Mammary epithelial cell (primary cell): ENCODE measurements around the gene PTPRJ.

Experiments
- EZH2 ChIP-seq: IDR thresholded peaks from 2 replicates; pipeline ENCODE4 v1.6.1; 2012; ENCODE audit warnings: low read length, inconsistent platforms, borderline replicate concordance
- TF ChIP-seq, protein P1 (sequence below), 2 donors: IDR thresholded peaks in 1 of 2; conservative IDR thresholded peaks in 1 of 2; 2 replicates each; pipeline ENCODE4 v1.5.1; 2011 to 2012; ENCODE audit warnings: inconsistent platforms in 2 of 2, low read length in 2 of 2, mild to moderate bottlenecking in 2 of 2, control low read depth in 1 of 2, low read depth in 1 of 2; ENCODE audit not compliant: insufficient read depth in 1 of 2; ENCODE audit errors: extremely low read depth in 1 of 2

DNA sequence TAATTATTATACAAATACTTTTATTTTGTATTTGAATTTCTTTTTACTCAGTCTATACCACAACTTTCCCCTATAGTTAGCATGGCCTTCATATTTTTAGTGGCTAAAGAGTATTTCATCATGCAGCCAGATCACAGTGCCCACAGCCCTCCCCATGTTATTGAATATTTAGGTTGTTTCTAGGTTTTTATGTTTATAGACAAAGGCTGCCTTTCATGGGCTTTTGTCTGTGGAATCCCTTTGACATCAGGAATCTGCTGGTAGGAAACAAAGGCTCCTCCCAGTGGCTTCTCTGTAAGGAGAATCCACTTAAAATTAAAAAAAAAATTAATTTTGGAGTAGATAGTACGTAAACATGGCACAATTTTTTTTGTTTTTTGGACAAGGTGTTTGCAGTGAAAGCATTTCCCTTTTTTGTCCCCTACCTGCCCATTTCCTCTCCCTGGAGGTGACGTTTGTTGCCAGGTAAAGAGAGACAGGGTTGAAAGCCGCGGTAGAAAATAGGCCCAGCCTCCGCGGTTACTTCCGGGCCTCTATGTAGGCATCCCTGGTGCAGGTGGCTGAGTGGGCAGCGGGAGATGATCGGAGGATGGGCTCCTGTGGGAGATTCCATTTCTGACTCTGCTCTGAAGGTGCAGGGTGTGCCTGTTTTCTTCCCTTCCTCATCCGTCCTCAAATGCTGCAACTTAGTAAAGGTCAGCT lies 154.0 kb downstream of the PTPRJ start:
- TF ChIP-seq, protein P1, sequence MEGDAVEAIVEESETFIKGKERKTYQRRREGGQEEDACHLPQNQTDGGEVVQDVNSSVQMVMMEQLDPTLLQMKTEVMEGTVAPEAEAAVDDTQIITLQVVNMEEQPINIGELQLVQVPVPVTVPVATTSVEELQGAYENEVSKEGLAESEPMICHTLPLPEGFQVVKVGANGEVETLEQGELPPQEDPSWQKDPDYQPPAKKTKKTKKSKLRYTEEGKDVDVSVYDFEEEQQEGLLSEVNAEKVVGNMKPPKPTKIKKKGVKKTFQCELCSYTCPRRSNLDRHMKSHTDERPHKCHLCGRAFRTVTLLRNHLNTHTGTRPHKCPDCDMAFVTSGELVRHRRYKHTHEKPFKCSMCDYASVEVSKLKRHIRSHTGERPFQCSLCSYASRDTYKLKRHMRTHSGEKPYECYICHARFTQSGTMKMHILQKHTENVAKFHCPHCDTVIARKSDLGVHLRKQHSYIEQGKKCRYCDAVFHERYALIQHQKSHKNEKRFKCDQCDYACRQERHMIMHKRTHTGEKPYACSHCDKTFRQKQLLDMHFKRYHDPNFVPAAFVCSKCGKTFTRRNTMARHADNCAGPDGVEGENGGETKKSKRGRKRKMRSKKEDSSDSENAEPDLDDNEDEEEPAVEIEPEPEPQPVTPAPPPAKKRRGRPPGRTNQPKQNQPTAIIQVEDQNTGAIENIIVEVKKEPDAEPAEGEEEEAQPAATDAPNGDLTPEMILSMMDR (conservative IDR thresholded peaks at IDR 0.05 in 1 of 2, IDR thresholded peaks at IDR 0.05 in 1 of 2; ENCODE audit: extremely low read depth in 1 of 2, insufficient read depth in 1 of 2, low read depth in 1 of 2, low read length in 2 of 2): no peak
- TF ChIP-seq EZH2: no peak
